ENCODE measurements around the gene TBC1D3B. TPM values are rescaled to one million over a fixed set of nuclear protein-coding genes. Genes with fewer than 3 reads are reported as not detected.

The TBC1D3B gene
- total RNA-seq, result 1.1 and 1.7 TPM in 2 replicates

GRCh38 chr17:36176536-36176935 is at the start of gene TBC1D3B:
Gene TBC1D3B, minus strand, starts transcription at chr17:36176636. Its CDS starts 1,586 bp downstream, at chr17:36175050.

GRCh38 chr17:36210439-36211211 is 34.2 kb upstream of the TBC1D3B start, which contains the start of gene CCL4L2:
Gene CCL4L2, plus strand, starts transcription at chr17:36211063.

Other genes starting within 250 kb of the TBC1D3B start
- 0.92 and 0.99 TPM in 2 replicates for gene RDM1, start 245.9 kb downstream of the TBC1D3B start, total RNA-seq
- not detected in 2 replicates for gene LYZL6, start 232.9 kb downstream of the TBC1D3B start, total RNA-seq
- gene CCL16, start 195.1 kb downstream of the TBC1D3B start, total RNA-seq, result not detected in 2 replicates
- gene CCL14, start 189.9 kb downstream of the TBC1D3B start, total RNA-seq, result 0.40 TPM in 1 of 2 replicates, not detected in the other
- not detected in 2 replicates for gene CCL15, start 175.1 kb downstream of the TBC1D3B start, total RNA-seq
- gene CCL23, start 158.7 kb downstream of the TBC1D3B start, total RNA-seq, result 0.26 TPM in 1 of 2 replicates, not detected in the other
- gene CCL18, start 112.4 kb downstream of the TBC1D3B start, total RNA-seq, result not detected in 2 replicates
- 0.12 TPM in 1 of 2 replicates, not detected in the other for gene CCL3, start 86.5 kb downstream of the TBC1D3B start, total RNA-seq
- gene CCL4, start 72.8 kb downstream of the TBC1D3B start, total RNA-seq, result not detected in 2 replicates
- gene CCL3L1, start 20.1 kb upstream of the TBC1D3B start, total RNA-seq, result not detected in 2 replicates
- not detected in 2 replicates for gene CCL4L2, start 34.4 kb upstream of the TBC1D3B start, total RNA-seq
- not detected in 2 replicates for gene TBC1D3I, start 87.9 kb upstream of the TBC1D3B start, total RNA-seq
- gene TBC1D3G, start 147.2 kb upstream of the TBC1D3B start, total RNA-seq, result not detected in 2 replicates
- gene TBC1D3H, start 211.8 kb upstream of the TBC1D3B start, total RNA-seq, result not detected in 2 replicates